GM12878 (cell line): Measurements from ENCODE around the gene ARL5C.

Source experiments
- CBFB ChIP-seq: IDR thresholded peaks from 2 replicates; pipeline ENCODE4 v1.6.1; 2016; ENCODE audit warnings: antibody characterized with exemption, low read depth
- EP300 ChIP-seq, 2 experiments: fragments of 150-350 bp in 1 of 2; IDR thresholded peaks; 2 replicates each; pipeline ENCODE4 v1.6.1; 2011 to 2012; ENCODE audit warnings: low read depth in 2 of 2, low read length in 2 of 2, borderline replicate concordance in 1 of 2, improper control_type of control experiment in 1 of 2, inconsistent platforms in 1 of 2; ENCODE audit not compliant: control insufficient read depth in 1 of 2
- NRF1 ChIP-seq: conservative IDR thresholded peaks from 2 replicates; pipeline ENCODE4 v1.6.1; 2011; ENCODE audit warnings: mild to moderate bottlenecking, low read depth, low read length, improper control_type of control experiment
- ZNF274 ChIP-seq: IDR thresholded peaks from one replicate; pipeline ENCODE4 v1.8.0; 2011; ENCODE audit not compliant: insufficient read length, insufficient read depth
- TF ChIP-seq, protein P1 (sequence below): IDR thresholded peaks from 2 replicates; pipeline ENCODE4 v1.6.1; 2011; ENCODE audit warnings: mild to moderate bottlenecking, low read depth, low read length, moderate library complexity; ENCODE audit not compliant: insufficient replicate concordance
- TF ChIP-seq, protein P2 (sequence below), 3 experiments: IDR thresholded peaks in 2 of 3; conservative IDR thresholded peaks in 1 of 3; 2 replicates each; pipeline ENCODE4 v1.5.1; 2011; ENCODE audit warnings: low read depth in 3 of 3, low read length in 3 of 3, mild to moderate bottlenecking in 3 of 3, control low read depth in 2 of 3, moderate library complexity in 2 of 3, inconsistent platforms in 1 of 3, mixed read lengths in 1 of 3; ENCODE audit not compliant: control insufficient read depth in 2 of 3, insufficient read depth in 1 of 3; ENCODE audit errors: extremely low read depth in 1 of 3
- TF ChIP-seq, protein P3 (sequence below): IDR thresholded peaks from 2 replicates; pipeline ENCODE4 v1.6.1; 2012; ENCODE audit warnings: mild to moderate bottlenecking, low read depth, low read length
- TF ChIP-seq, protein P4 (sequence below): fragments of 450-650 bp; IDR thresholded peaks from 2 replicates; pipeline ENCODE4 v1.6.1; 2016; ENCODE audit warnings: mild to moderate bottlenecking, moderate library complexity, borderline replicate concordance

DNA sequence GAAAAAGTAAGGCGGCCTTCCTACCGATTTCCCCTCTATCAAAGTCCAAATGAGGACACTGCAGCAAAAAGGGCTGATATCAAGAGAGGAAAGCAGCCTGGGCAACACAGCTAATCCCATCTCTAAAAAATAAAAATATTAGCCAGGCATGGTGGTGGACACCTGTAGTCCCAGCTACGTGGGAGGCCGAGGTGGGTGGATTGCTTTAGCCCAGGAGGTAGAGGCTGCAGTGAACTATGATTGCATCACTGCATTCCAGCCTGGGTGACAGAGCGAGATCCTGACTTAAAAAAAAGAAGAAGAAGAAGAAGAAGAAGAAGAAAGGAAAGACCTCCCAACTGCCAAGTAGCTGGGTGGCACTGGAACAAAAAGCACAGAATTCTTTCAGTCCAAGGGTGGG is 17.1 kb upstream of the ARL5C start:
- TF ChIP-seq, protein P1, sequence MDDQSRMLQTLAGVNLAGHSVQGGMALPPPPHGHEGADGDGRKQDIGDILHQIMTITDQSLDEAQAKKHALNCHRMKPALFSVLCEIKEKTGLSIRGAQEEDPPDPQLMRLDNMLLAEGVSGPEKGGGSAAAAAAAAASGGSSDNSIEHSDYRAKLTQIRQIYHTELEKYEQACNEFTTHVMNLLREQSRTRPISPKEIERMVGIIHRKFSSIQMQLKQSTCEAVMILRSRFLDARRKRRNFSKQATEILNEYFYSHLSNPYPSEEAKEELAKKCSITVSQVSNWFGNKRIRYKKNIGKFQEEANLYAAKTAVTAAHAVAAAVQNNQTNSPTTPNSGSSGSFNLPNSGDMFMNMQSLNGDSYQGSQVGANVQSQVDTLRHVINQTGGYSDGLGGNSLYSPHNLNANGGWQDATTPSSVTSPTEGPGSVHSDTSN, result no peak
- TF ChIP-seq, protein P2, sequence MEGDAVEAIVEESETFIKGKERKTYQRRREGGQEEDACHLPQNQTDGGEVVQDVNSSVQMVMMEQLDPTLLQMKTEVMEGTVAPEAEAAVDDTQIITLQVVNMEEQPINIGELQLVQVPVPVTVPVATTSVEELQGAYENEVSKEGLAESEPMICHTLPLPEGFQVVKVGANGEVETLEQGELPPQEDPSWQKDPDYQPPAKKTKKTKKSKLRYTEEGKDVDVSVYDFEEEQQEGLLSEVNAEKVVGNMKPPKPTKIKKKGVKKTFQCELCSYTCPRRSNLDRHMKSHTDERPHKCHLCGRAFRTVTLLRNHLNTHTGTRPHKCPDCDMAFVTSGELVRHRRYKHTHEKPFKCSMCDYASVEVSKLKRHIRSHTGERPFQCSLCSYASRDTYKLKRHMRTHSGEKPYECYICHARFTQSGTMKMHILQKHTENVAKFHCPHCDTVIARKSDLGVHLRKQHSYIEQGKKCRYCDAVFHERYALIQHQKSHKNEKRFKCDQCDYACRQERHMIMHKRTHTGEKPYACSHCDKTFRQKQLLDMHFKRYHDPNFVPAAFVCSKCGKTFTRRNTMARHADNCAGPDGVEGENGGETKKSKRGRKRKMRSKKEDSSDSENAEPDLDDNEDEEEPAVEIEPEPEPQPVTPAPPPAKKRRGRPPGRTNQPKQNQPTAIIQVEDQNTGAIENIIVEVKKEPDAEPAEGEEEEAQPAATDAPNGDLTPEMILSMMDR (IDR thresholded peaks at IDR 0.05 in 2 of 3, conservative IDR thresholded peaks at IDR 0.05 in 1 of 3; ENCODE audit: control insufficient read depth in 2 of 3, extremely low read depth in 1 of 3, insufficient read depth in 1 of 3, low read depth in 3 of 3, low read length in 3 of 3), result no peak
- TF ChIP-seq ZNF274 (no peak), CBFB (no peak), NRF1 (no peak), EP300 (IDR thresholded peaks at IDR 0.05; ENCODE audit: borderline replicate concordance in 1 of 2, control insufficient read depth in 1 of 2, low read depth in 2 of 2, low read length in 2 of 2) (no peak)
- TF ChIP-seq, protein P3, sequence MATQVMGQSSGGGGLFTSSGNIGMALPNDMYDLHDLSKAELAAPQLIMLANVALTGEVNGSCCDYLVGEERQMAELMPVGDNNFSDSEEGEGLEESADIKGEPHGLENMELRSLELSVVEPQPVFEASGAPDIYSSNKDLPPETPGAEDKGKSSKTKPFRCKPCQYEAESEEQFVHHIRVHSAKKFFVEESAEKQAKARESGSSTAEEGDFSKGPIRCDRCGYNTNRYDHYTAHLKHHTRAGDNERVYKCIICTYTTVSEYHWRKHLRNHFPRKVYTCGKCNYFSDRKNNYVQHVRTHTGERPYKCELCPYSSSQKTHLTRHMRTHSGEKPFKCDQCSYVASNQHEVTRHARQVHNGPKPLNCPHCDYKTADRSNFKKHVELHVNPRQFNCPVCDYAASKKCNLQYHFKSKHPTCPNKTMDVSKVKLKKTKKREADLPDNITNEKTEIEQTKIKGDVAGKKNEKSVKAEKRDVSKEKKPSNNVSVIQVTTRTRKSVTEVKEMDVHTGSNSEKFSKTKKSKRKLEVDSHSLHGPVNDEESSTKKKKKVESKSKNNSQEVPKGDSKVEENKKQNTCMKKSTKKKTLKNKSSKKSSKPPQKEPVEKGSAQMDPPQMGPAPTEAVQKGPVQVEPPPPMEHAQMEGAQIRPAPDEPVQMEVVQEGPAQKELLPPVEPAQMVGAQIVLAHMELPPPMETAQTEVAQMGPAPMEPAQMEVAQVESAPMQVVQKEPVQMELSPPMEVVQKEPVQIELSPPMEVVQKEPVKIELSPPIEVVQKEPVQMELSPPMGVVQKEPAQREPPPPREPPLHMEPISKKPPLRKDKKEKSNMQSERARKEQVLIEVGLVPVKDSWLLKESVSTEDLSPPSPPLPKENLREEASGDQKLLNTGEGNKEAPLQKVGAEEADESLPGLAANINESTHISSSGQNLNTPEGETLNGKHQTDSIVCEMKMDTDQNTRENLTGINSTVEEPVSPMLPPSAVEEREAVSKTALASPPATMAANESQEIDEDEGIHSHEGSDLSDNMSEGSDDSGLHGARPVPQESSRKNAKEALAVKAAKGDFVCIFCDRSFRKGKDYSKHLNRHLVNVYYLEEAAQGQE, result no peak
- TF ChIP-seq, protein P4, sequence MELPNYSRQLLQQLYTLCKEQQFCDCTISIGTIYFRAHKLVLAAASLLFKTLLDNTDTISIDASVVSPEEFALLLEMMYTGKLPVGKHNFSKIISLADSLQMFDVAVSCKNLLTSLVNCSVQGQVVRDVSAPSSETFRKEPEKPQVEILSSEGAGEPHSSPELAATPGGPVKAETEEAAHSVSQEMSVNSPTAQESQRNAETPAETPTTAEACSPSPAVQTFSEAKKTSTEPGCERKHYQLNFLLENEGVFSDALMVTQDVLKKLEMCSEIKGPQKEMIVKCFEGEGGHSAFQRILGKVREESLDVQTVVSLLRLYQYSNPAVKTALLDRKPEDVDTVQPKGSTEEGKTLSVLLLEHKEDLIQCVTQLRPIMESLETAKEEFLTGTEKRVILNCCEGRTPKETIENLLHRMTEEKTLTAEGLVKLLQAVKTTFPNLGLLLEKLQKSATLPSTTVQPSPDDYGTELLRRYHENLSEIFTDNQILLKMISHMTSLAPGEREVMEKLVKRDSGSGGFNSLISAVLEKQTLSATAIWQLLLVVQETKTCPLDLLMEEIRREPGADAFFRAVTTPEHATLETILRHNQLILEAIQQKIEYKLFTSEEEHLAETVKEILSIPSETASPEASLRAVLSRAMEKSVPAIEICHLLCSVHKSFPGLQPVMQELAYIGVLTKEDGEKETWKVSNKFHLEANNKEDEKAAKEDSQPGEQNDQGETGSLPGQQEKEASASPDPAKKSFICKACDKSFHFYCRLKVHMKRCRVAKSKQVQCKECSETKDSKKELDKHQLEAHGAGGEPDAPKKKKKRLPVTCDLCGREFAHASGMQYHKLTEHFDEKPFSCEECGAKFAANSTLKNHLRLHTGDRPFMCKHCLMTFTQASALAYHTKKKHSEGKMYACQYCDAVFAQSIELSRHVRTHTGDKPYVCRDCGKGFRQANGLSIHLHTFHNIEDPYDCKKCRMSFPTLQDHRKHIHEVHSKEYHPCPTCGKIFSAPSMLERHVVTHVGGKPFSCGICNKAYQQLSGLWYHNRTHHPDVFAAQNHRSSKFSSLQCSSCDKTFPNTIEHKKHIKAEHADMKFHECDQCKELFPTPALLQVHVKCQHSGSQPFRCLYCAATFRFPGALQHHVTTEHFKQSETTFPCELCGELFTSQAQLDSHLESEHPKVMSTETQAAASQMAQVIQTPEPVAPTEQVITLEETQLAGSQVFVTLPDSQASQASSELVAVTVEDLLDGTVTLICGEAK, result no peak
